ENCODE results near the gene BARX2.
"Not testable (repeated sequence)": the region's sequence is repeated elsewhere in the genome, so short reads cannot be mapped to it uniquely, and the experiment has no call there.

BARX2 gene

GRCh38 chr11:129375751-129376657 is at the start of gene BARX2:
Gene BARX2, plus strand, starts transcription at chr11:129375848. Its CDS starts 188 bp downstream, at chr11:129376036.
- no peak for DNase-seq (ENCODE audit: low read depth in 2 of 2)

GRCh38 chr11:129326921-129327320 is 48.7 kb upstream of the BARX2 start:
- no peak for DNase-seq (ENCODE audit: low read depth in 2 of 2)

GRCh38 chr11:129327708-129328107 is 47.9 kb upstream of the BARX2 start:
- DNase-seq (ENCODE audit: low read depth in 2 of 2): not testable (repeated sequence)

- no peak for DNase-seq (ENCODE audit: low read depth in 2 of 2)
These were observed 46.9 kb upstream of the BARX2 start for GRCh38 chr11:129328756-129329155.

GRCh38 chr11:129331217-129331616 is 44.4 kb upstream of the BARX2 start:
- DNase-seq (ENCODE audit: low read depth in 2 of 2): no peak

- DNase-seq (ENCODE audit: low read depth in 2 of 2): peak; percentile 26 to 33
These were observed 43.8 kb upstream of the BARX2 start for GRCh38 chr11:129331871-129332274.

- DNase-seq (ENCODE audit: low read depth in 2 of 2): no peak
These were observed 41.8 kb upstream of the BARX2 start for GRCh38 chr11:129333873-129334272.

- DNase-seq (ENCODE audit: low read depth in 2 of 2): not testable (repeated sequence)
These were observed 31.2 kb upstream of the BARX2 start for GRCh38 chr11:129344301-129344940.

- no peak for DNase-seq (ENCODE audit: low read depth in 2 of 2)
These were observed 28.7 kb upstream of the BARX2 start for GRCh38 chr11:129346916-129347315.

GRCh38 chr11:129348813-129349212 is 26.8 kb upstream of the BARX2 start:
- no peak for DNase-seq (ENCODE audit: low read depth in 2 of 2)

- DNase-seq (ENCODE audit: low read depth in 2 of 2): no peak
These were observed 23.0 kb upstream of the BARX2 start for GRCh38 chr11:129352676-129353075.

- DNase-seq (ENCODE audit: low read depth in 2 of 2): no peak
These were observed 21.0 kb upstream of the BARX2 start for GRCh38 chr11:129354691-129355090.

- no peak for DNase-seq (ENCODE audit: low read depth in 2 of 2)
These were observed 15.9 kb upstream of the BARX2 start for GRCh38 chr11:129359748-129360147.

- peak; percentile 33 to 50 for DNase-seq (ENCODE audit: low read depth in 2 of 2)
These were observed 11.4 kb upstream of the BARX2 start for GRCh38 chr11:129364143-129364654.

GRCh38 chr11:129365816-129366215 is 9.8 kb upstream of the BARX2 start:
- DNase-seq (ENCODE audit: low read depth in 2 of 2): no peak

GRCh38 chr11:129366737-129367597 is 8.7 kb upstream of the BARX2 start:
- DNase-seq (ENCODE audit: low read depth in 2 of 2): no peak

GRCh38 chr11:129368889-129369672 is 6.6 kb upstream of the BARX2 start:
- no peak for DNase-seq (ENCODE audit: low read depth in 2 of 2)

GRCh38 chr11:129370715-129371114 is 4.9 kb upstream of the BARX2 start:
- no peak for DNase-seq (ENCODE audit: low read depth in 2 of 2)

GRCh38 chr11:129372609-129373488 is 2.8 kb upstream of the BARX2 start:
- DNase-seq (ENCODE audit: low read depth in 2 of 2): no peak

- no peak for DNase-seq (ENCODE audit: low read depth in 2 of 2)
These were observed 2.1 kb upstream of the BARX2 start for GRCh38 chr11:129373489-129373953.
